Liver (tissue), 3 donors: ENCODE data around the gene APOE.

Experiments
- FOXA1 ChIP-seq: IDR thresholded peaks from 2 replicates; pipeline ENCODE4 v1.6.1; 2016; ENCODE audit warnings: antibody characterized with exemption
- TAF1 ChIP-seq: conservative IDR thresholded peaks from 2 replicates; pipeline ENCODE4 v1.6.1; 2016; ENCODE audit warnings: antibody characterized with exemption, mild to moderate bottlenecking
- YY1 ChIP-seq: IDR thresholded peaks from 2 replicates; pipeline ENCODE4 v1.6.1; 2016; ENCODE audit warnings: antibody characterized with exemption, mild to moderate bottlenecking
- TF ChIP-seq, protein P1 (sequence below): fragments of 150-350 bp; IDR thresholded peaks from 2 replicates; pipeline ENCODE4 v1.5.1; 2017; ENCODE audit warnings: improper control_type of control experiment, low read depth, low read length; ENCODE audit not compliant: missing input control
- TF ChIP-seq, protein P2 (sequence below): IDR thresholded peaks from 2 replicates; pipeline ENCODE4 v1.6.1; 2016; ENCODE audit warnings: antibody characterized with exemption, mild to moderate bottlenecking
- TF ChIP-seq, protein P3 (sequence below): IDR thresholded peaks from 2 replicates; pipeline ENCODE4 v1.6.1; 2016; ENCODE audit warnings: antibody characterized with exemption
- donor health status: healthy.
- donor health status: healthy.

DNA sequence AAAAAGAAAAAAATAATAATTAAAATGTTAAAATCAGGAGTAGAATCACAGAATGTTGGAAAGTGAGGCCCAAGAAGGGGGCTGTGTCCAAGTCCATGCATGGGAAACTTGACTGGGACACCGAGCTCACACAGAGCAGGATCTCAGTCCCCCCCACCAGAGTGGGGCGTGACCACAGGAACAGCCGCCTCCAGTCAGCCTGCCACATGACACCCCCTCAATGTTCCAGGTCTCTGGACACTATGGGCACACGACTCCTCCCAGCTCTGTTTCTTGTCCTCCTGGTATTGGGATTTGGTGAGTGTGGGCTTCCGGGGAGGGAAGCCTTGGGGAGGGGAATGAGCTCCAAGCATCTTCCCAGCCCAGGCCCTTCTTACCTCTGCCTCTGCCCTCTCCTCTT is 42.6 kb downstream of the APOE start:
- TF ChIP-seq FOXA1 (no peak), YY1 (no peak), TAF1 (no peak)
- TF ChIP-seq, protein P1, sequence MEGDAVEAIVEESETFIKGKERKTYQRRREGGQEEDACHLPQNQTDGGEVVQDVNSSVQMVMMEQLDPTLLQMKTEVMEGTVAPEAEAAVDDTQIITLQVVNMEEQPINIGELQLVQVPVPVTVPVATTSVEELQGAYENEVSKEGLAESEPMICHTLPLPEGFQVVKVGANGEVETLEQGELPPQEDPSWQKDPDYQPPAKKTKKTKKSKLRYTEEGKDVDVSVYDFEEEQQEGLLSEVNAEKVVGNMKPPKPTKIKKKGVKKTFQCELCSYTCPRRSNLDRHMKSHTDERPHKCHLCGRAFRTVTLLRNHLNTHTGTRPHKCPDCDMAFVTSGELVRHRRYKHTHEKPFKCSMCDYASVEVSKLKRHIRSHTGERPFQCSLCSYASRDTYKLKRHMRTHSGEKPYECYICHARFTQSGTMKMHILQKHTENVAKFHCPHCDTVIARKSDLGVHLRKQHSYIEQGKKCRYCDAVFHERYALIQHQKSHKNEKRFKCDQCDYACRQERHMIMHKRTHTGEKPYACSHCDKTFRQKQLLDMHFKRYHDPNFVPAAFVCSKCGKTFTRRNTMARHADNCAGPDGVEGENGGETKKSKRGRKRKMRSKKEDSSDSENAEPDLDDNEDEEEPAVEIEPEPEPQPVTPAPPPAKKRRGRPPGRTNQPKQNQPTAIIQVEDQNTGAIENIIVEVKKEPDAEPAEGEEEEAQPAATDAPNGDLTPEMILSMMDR, result no peak
- TF ChIP-seq, protein P2, sequence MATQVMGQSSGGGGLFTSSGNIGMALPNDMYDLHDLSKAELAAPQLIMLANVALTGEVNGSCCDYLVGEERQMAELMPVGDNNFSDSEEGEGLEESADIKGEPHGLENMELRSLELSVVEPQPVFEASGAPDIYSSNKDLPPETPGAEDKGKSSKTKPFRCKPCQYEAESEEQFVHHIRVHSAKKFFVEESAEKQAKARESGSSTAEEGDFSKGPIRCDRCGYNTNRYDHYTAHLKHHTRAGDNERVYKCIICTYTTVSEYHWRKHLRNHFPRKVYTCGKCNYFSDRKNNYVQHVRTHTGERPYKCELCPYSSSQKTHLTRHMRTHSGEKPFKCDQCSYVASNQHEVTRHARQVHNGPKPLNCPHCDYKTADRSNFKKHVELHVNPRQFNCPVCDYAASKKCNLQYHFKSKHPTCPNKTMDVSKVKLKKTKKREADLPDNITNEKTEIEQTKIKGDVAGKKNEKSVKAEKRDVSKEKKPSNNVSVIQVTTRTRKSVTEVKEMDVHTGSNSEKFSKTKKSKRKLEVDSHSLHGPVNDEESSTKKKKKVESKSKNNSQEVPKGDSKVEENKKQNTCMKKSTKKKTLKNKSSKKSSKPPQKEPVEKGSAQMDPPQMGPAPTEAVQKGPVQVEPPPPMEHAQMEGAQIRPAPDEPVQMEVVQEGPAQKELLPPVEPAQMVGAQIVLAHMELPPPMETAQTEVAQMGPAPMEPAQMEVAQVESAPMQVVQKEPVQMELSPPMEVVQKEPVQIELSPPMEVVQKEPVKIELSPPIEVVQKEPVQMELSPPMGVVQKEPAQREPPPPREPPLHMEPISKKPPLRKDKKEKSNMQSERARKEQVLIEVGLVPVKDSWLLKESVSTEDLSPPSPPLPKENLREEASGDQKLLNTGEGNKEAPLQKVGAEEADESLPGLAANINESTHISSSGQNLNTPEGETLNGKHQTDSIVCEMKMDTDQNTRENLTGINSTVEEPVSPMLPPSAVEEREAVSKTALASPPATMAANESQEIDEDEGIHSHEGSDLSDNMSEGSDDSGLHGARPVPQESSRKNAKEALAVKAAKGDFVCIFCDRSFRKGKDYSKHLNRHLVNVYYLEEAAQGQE, result no peak
- TF ChIP-seq, protein P3, sequence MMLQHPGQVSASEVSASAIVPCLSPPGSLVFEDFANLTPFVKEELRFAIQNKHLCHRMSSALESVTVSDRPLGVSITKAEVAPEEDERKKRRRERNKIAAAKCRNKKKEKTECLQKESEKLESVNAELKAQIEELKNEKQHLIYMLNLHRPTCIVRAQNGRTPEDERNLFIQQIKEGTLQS, result no peak
